CD1c-positive myeloid dendritic cell (primary cell): ENCODE data around the gene RNLS.

ENCODE experiments used
- DNase-seq: peaks from one replicate; pipeline ENCODE4 v3.0.0-alpha.2; 2016; ENCODE audit errors: extremely low spot score

Gene RNLS

DNA sequence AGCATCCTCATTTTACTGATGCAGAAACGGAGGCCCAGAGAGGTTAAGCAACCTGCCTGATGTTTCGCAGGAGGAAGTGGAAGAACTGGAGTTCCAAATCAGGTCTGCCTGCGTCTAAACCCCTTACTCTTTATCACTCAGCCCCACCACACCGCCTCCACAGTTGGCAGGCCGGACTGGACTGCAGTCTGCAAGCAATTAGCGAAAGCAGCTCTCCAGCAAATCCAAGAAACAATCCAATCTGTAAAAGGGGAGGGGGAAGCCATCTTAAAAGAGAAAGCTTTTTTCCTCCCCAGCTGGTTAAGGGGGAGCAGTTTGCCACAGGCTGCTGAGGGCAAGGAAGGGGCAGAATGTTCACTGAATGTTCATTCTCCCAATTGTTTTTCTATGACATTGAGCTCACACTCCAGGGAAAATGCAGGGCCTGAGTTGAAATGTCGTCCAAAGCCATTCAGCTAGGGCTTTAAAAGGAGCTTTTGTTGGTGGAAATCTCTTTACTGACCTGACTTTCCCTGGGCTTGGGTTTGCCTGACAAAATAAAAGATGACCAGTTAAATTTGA lies 350.1 kb downstream of the RNLS start:
- DNase-seq, result no peak

DNA sequence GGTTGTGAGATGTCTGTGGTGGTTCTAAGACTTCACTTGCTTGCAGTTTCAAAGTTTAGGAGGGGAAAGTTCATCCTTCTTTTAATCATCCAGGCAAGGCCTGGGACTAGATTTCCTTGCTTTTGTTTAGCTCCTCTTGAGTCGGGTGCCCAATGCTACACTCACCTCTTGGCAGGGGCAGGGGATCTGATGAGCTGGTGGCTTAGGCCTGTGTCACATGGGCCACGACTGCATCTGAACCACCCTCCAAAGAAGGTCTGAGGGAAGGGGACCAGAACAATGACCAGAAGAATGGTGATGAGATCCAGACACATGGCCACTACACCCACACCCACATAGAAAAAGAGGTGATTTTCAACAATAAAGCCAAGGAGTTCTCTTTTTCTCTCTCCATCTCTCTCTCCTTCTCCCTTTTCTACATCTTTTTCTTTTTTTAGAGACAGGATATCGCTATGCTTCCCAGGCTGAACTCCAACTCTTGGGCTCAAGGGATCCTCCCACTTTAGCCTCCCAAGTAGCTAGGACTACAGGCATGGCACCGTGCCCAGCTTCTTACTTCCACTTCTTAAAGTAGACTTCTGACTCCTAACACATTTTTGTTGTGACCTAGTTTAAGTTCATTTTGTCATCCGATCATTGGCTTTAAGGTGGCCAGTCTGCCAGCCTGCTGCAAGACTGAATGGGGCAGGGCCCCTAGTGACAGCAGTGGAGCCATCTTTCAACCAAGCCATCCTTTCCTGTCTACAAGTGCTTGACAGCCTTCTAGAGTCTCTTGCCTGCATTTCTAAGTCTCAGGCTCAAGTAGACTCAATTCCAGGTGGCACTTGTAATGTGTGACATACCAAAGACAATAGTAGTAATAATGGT lies 350.9 kb downstream of the RNLS start:
- peak; percentile 43 for DNase-seq

DNA sequence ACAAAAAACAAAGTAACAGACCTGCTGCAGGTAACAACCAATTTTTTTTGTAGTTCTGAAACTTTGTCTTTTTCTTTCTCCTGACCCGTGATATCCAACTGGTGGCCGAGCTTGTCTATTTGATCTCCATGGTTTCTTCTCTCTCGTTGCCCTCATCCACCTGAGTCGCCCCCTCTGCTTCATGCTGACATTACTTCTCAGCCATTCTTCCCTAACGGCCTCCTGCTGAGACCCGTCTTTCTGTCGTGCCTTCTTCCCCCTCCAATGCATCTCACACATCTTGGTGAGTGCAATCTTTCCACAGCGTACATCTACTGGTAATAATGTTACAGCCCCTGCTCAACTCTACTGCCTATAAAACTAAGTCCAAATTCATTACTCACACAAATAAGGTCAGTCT lies 352.9 kb downstream of the RNLS start:
- no peak for DNase-seq

DNA sequence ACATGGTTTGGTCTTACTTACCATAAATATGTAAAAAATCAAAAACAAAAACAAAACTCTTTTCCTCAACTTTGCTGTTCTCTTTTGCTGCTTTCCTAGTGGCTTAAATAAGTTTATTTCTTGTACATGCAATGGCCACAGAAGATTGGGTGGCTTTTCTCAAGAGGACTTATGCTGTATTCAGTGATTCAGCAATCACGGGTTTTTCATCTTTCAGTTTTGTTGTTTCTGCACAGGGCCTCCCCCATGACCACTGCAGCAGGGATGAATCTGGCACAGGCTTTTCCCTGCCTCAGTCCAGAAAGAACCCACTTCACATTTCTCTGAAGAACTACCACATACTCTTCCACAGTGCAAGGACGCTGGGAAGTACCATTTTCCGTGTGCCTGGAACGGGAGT lies 355.0 kb downstream of the RNLS start:
- DNase-seq, result no peak

DNA sequence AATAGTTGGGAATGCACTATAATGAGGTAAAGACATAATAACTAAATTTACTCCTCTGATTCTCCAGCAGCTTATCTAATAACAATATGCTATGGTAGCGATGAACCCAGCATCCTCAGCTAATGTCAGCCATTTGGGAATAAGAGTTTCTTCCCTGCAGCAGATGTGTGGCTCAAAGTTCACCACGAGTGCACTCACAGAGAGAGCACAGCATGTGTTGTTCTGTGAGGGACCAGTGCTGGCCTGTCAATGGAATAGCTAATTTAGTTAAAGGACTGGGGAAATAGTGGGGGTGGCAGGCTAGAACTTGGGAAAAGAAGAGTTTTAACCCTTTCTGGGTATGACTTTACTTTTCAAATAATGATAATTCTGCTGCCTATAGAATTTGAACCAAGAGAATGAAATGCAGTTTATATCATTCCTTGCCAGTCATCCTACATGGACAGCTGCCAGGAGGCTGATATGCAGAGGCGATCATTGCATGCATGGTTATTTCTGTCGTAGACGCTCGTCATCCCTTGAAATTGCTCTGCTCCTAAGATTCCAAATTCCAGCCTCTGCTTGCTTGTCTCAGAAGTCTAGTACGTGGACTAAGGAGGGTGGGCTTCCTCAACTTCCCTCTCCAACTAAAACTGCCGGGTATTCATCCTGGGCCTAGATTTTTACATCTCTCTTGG lies 355.6 kb downstream of the RNLS start:
- no peak for DNase-seq

DNA sequence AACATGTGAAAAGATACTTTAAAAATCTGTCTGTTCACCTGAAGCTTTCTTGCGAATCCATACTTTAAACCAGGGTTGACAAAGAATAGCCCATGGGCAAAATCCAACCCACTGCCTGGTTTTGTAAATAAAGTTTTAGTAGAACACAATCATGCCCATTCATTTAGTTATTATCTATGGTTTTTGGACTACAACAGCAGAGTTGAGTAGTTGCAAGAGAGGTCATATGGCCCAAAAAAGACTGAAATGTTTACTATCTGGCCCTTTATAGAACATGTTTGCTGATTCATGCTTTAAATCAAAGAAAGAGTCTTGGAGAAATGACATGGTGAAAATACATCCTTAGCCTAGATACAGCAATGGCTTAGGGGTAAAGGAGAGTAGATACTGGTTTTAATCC lies 356.2 kb downstream of the RNLS start:
- DNase-seq, result no peak

DNA sequence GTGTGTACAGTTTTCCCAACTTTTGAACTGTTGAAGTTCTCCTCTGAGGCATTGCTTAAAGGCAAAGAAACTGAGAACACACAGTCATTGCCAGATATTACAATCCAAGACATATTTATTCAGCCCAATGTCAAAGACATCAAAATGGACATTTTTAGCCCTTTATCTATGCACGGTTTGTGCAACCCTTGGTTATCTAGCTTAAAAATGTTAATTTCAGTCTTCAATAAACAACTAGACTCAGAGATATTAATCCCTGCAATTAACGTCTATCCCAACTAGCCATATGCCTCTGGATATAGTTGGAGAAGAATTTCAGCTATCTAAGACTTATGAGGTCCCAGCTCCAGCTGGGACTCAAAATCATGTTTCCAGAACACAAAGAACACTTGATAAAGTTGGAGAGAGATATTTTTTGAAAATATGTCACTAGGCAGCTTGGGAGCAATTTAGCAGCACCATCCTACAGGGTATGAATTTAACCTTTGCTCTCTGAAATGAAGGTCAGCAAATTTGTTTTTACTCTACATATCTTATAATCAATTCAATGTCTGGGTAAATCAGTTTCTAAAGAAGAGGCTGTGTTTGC lies 357.0 kb downstream of the RNLS start:
- no peak for DNase-seq
